Retinal pigment epithelial cell (primary cell): ENCODE data around the gene ZPR1.

ENCODE experiments used
- DNase-seq: peaks from one replicate; pipeline ENCODE4 v3.0.0-alpha.2; 2010; ENCODE audit warnings: low read depth
- H3K4me3 ChIP-seq: 2 replicates; pipeline ENCODE4 v1.5.1; 2011; ENCODE audit warnings: mild to moderate bottlenecking, low read length, control low read depth, moderate library complexity
- CTCF ChIP-seq: conservative IDR thresholded peaks from 2 replicates; pipeline ENCODE4 v1.5.1; 2011; ENCODE audit warnings: low read depth, low read length, control low read depth, inconsistent platforms

The ZPR1 gene

GRCh38 chr11:116832350-116833290 is 44.8 kb upstream of the ZPR1 start:
- no peak overlapping the region for H3K4me3 ChIP-seq
- no peak for DNase-seq
- no peak for TF ChIP-seq CTCF

- no peak overlapping the region for H3K4me3 ChIP-seq
- TF ChIP-seq CTCF, result no peak
- no peak for DNase-seq
These were observed 44.0 kb upstream of the ZPR1 start for GRCh38 chr11:116831790-116832349.

GRCh38 chr11:116830184-116830912 is 42.5 kb upstream of the ZPR1 start:
- no peak for DNase-seq
- H3K4me3 ChIP-seq, result no peak overlapping the region
- TF ChIP-seq CTCF, result no peak

GRCh38 chr11:116829525-116830183 is 41.8 kb upstream of the ZPR1 start, which contains the start of gene APOC3:
Gene APOC3 (plus strand): TSS chr11:116829907. CDS start chr11:116830583, 676 bp downstream.
- H3K4me3 ChIP-seq, result no peak within 1 kb of the TSS
- TF ChIP-seq CTCF, result no peak
- DNase-seq, result no peak

- TF ChIP-seq CTCF, result no peak
- no peak overlapping the region for H3K4me3 ChIP-seq
These were observed 41.1 kb upstream of the ZPR1 start for GRCh38 chr11:116828632-116829524.

GRCh38 chr11:116827461-116827860 is 39.6 kb upstream of the ZPR1 start:
- TF ChIP-seq CTCF, result no peak

More at GRCh38 chr11:116828632-116829524, 41.1 kb upstream of the ZPR1 start:
- no peak for DNase-seq

More at GRCh38 chr11:116827461-116827860, 39.6 kb upstream of the ZPR1 start:
- H3K4me3 ChIP-seq, result no peak overlapping the region
- DNase-seq, result no peak
